HG03457 (cell line): ENCODE data around the gene ALKBH1.
"Not testable (repeated sequence)": the region's sequence is repeated elsewhere in the genome, so short reads cannot be mapped to it uniquely, and the experiment has no call there.

ENCODE experiments used
- ATAC-seq: cut with Tn5 transposase; IDR thresholded peaks from one replicate; pipeline ENCODE4 v1.9.1; 2021; ENCODE audit warnings: moderate number of reproducible peaks; ENCODE audit not compliant: unreplicated experiment

ALKBH1 gene

DNA sequence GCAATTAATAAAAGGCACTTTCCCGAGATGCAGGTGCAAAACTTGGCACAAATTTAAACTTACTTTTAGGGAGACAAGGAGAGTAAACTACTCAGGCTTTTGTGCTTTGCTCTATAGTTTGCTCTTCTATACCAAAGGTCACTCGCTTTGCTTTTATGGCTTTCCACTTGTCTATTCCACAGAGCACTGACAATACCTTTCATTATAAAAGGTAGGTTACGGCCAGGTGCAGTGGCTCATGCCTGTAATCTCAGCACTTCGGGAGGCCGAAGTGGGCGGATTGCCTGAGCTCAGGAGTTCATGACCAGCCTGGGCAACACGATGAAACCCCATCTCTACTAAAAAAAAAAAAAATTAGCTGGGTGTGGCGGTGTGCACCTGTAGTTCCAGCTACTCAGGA lies 32.9 kb downstream of the ALKBH1 start:
- ATAC-seq = no peak

DNA sequence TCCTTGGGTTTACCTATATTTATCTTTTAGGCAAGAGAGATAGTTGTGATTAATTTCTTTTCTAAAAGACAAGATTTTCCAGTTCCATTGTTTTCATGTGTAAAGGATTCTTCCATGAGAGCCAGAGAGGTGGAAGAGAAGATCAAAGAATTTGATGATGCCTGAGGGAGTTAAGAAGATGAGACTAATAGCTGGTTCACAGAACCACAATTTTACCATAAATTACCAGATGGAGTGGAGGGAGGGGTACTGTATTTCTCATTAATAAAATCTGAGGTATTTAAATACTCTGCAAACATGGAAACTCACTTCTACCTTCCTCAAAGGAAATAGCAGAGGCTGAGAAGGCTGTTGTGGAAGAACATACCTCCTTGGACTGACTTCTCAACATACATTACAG lies 34.6 kb downstream of the ALKBH1 start:
- no peak for ATAC-seq

DNA sequence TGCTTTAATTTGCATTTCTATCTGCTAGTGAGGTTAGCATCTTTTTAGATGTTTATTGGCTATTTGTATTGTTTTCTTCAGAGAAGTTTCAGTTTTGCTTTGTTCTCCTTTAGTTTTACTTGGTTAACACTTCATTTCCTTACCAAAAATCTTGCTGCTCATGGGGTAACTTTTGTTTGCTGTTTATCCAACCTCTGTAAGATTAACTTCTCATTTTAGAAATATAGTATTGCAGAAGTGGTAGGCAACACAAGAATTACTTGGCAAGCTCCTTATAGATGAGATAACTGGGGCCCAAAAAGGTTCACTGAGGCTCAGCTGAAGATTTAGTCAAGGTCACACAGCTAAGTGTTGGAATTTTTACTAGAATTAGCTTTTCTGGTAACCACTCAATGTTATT lies 40.5 kb downstream of the ALKBH1 start:
- no peak for ATAC-seq

DNA sequence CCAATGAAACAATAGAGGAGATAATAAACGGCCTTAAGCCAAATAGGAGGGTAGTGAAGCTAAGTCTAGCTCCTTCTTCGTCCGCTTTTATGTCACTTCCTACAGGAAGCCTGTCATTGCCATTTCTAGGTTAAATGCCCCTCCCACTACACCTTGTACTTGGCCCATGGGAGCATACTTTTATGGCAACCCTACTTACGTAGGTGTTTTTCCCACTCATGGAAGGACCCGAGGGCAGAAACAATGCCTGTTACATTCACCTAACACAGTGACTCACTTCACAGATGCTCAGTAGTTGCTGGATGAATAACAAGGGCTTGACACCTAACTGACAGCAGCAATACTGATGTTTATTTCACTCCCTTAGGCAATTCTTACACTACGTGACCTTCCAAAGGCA lies 44.5 kb downstream of the ALKBH1 start:
- no peak for ATAC-seq

DNA sequence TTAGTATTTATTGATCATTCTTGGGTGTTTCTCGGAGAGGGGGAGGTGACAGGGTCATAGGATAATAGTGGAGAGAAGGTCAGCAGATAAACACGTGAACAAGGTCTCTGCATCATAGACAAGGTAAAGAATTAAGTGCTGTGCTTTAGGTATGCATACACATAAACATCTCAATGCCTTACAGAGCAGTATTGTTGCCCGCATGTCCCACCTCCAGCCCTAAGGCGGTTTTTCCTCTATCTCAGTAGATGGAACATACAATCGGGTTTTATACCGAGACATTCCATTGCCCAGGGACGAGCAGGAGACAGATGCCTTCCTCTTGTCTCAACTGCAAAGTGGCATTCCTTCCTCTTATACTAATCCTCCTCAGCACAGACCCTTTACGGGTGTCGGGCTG lies 46.3 kb downstream of the ALKBH1 start:
- not testable (repeated sequence) for ATAC-seq

DNA sequence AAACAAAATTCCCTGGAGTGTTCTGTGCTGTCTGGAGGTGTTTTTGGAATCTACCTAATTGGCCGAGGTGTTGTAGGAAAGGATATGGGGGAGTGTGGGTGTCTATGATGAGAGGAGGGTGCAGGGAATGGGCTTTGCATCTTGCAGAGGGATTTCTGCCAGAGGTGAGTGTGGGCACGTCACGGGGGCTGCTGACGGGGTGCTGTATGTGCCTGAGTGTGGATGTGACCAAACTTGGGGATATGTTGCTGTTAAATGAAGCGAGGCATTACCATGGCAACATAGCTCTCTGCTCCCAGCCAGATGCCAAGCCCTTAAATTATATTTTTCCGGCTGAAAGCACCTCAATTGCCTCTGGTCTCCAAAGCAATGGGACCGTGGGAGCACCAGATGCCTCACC lies 47.1 kb downstream of the ALKBH1 start:
- no peak for ATAC-seq

DNA sequence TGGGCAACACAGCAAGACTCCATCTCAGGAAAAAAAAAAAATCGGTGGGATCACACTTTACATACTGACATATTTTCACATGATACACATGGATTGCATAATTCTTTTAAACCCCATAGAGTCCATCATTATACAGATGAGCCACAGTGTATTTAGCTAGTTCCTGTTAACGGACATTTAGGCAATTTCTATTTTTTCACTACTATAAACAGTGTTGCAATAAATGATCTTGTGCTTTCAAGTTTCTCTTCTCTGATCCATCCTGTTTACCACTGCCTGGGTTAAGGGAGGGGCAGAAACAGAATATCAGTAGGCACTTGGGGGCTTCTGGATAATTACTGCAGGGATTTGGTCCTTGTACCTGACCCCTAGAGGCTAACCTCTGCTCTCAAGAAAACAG lies 48.0 kb downstream of the ALKBH1 start:
- no peak for ATAC-seq

DNA sequence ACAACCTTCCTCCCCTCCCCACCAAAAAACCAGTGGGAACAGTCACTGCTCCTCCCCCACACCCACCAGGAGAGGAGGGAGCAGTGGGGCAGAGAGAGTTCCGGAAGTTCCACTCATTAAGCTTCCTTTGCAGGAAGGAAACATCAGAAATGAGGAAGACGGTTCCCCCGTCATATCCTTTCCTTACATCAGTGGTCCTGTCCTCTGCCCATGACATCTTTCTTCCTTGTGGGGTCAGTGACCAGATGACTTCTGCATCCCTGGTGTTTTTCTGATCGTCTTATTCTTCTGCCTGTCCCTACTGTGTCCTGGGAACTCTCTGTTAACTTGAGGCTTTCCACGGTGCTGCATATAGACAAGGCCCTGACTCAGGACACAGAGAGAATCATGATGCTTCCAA lies 50.5 kb downstream of the ALKBH1 start:
- ATAC-seq = no peak

DNA sequence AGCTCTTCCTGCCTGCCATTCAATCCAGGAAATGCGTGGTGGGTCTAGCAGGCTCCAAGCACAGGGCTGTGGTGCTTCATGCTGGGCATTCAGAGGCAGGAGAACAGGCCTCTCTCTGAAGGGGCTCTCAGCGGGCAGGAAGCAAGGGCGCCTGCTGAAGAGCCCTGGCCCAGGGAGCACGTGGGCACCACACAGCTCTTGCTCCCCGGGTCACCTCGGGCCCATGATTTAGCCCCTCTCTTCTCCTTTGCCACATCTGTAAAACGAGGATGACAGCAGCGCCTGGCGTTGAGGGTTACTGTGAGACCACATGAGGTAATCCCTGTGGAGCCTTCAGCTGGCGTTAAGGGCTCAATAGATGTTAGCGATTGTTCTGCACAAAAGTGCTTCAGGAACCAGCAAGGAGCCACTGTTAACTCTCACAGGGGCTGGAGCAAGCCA lies 53.8 kb downstream of the ALKBH1 start:
- ATAC-seq = no peak

DNA sequence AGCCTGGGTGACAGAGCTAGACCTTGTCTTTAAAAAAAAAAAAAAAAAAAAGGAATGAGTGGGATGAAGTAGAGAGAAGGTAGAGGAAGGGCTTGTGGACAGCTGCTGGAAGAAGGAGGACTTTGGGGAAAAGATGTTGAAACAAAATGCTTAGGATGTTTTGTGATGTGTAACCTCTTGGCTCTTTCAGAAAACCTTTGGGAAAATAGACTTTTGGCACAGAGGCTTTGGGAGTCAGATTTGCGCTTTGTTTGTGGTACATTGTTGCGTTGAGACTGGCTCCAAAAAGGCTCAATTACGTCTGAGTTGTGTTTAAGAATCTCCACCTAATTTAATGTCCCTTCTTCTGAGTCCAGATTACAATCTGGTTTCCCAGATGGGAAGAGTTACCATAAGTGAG lies 58.5 kb downstream of the ALKBH1 start:
- no peak for ATAC-seq

DNA sequence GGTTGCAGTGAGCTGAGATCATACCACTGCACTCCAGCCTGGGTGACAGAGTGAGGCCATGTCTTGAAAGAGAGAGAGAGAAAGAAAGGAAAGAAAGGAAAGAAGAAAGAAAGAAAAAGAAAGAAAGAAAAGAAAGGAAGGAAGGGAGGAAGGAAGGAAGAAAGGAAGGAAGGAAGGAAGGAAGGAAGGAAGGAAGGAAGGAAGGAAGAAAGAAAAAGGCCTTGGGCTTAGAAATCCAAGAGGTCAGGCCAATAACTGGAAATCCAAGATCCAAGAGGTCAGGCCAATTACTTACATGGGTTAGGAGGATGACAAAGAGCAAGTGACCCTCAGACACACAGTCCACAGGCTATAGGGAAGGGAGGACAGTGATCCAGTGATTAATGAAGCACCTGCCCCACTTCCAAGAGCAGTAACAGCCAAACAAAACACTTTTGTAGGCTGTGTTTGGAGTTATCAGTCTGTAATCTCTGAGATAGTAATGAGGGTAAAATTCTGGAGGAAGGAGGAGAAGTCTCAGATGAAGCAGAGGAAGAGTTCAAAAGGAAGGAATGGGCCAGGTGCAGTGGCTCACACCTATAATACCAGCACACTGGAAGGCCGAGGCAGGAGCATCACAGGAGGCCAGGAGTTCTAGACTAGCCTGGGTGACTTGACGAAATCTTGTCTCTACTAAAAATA lies 59.2 kb downstream of the ALKBH1 start:
- ATAC-seq = no peak

DNA sequence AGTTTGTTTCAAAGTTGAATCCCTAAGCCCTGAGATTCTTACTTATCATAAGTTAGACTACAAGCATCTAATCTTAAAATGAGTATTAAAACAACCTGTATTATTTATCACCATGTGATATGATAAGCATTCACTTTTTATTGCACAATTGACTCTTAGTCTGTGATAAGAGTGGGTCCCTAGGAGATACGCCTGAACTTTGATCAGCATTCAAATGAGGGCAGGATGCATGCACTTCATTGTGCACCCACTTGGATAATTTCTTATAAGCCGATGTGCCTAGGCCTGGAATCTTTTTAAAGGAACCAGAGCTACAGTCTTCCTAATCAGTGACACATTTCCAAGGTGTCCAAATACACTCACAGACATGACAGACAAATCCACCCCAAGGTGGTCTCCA lies 60.0 kb downstream of the ALKBH1 start:
- ATAC-seq = no peak

DNA sequence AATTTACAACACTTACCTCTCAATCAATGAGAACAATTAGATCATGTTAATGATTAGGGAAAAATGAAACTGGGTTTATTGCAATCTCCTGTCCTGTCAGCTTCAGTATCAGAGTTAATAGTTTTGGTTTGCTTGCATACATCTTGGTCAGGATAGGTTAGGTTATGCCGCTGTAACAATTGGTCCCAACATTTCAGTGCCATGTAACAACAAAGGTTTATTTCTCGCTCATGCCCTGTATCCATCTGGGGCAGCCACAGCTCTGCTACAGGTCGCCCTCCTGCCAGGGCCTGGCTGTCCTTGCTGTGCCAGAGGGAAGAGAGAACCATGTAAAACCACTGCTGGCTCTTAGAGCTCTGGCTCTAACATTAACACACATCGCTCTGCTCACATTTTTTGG lies 60.9 kb downstream of the ALKBH1 start:
- no peak for ATAC-seq

DNA sequence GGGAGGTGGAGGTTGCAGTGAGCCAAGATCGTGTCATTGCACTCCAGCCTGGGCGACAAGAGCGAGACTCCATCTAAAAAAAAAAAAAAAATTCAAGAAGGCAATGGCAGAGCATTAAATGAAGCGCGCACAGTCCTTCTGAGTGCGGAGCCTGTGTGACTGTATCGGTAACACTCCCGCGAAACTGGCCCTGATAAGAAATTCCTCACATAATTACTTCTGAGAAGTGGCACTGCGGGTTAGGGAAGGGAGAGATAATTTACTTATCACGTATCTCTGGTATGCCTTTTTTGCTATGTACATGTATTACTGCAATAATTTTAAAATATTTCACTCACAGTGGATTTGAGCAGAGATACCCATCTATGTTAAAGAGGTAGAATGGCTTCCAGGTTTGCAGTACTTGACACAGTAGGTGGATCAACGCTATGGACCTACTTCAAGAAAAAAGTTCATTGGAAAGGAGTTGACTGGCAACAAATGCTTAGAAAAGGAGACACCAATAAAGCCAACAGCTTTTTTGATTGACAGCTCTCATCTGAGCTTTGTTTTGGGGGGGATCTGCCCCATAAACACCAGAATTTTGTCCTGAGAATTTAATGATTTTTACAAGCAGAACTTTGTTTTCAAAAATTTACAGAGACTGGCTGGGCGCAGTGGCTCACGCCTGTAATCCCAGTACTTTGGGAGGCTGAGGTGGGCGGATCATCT lies 62.1 kb downstream of the ALKBH1 start:
- ATAC-seq = no peak

DNA sequence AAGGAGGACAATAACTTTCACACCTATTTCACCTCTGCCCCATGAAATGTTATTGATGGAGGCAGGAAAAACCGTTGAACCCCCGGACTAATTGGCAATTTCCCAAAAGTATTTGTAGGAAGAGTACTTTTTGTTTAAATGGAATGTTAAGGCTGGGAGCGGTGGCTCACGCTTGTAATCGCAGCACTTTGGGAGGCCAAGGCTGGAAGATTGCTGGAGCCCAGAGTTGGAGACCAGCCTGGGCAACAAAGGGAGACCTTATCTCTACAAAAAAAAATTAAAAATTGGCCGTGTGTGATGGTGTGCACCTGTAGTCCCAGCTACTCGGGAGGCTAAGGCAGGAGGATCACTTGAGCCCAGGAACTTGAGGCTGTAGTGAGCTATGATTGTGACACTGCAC lies 65.4 kb downstream of the ALKBH1 start:
- ATAC-seq = no peak

DNA sequence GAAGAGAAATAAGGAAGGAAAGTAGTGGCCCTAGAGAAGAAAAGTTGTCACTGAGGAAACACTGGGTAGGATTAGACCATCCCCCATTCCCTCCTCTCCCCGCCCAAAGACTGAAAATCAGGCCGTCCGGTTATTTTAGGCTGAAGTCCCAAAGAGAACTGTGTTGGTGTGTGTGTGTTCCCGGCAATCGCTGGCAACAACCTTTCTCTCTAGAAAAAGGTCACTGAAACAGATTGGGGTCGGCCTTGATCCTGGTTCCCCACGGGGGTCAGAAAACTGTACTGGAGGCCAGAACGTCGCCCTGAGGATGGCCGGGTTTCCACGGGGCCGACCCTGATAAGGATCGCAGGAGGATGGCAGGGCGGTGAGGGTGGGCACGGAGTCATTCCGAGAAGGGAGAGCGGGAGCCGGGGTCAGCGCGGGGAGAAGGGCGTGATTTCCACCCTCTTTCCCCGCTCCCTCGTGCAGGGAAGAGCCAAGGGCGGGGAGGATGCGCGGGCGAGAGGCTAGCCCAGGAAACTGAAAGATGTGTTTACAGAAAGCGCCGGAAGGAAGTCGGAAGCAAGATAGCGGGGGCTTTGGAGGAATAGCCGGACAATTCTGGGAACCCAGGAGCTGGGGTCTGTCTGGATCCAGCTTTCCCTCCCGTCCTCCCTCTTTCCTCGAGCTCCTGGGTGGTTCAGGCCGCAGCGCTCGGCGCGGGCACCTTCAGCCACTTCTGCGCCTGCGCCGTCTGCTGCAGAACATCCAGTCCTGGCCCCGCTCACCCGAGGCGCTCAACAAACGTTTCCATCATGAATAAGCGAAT lies 66.1 kb downstream of the ALKBH1 start:
- ATAC-seq = no peak

DNA sequence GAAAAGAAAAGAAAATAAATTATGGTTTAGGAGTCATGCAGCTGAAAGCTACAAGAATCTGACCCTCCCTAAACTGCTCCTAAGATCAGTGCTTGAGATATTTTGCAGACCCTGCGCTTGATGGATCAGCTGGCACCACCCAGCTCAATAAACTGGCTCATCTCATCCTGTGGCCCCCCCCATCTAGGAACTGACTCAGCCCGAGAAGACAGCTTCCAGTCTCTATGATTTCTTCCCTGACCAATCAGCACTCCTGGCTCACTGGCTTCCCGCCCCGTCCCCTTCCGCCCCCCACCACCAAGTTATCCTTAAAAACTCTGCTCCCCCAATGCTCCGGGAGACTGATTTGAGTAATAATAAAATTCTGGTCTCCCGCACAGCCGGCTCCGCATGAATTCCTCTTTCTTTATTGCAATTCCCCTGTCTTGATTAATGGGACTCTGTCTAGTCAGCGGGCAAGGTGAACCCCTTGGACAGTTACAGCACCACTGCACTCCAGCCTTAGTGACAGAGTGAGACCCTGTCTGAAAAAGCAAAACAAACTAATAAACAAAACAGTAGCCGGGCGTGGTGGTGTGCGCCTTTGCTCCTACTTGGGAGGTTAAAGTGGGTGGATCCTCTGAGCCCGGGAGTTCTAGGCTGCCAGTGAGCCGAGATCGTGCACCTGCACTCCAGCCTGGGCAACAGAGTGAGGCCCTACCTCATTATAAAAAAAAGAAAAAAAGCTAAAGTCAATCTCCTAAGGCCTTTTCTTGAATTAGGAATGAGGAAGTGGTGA lies 66.9 kb downstream of the ALKBH1 start:
- no peak for ATAC-seq

DNA sequence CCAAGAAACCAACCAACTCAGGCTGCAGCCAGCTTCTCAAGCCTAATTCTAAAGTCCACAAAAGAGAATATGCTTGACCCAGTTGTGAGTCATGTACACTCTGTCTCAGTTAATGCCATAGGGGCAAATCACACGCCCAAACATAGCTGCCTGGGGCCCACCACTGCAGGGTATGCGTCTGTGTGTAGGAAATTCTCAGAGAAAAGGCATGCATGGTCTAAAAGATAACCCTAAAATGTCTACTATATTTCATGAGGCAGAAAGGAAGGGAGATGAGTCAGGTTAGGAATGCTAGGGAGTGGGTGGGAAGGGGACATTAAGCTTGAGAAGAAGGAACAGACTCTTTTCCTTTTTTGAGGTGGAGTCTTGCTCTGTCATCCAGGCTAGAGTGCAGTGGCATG lies 69.1 kb downstream of the ALKBH1 start:
- ATAC-seq = no peak

DNA sequence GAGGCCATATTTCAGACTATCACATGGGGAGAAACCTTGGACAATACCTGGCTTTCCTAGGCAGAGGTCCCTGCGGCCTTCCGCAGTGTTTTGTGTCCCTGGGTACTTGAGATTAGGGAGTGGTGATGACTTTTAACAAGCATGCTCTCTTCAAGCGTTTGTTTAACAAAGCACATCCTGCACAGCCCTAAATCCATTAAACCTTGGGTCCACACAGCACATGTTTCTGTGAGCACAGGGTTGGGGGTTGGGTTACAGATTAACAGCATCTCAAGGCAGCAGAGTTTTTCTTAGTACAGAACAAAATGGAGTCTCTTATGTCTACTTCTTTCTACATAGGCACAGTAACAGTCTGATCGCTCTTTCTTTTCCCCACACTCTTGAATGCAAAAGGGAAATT lies 72.0 kb downstream of the ALKBH1 start:
- not testable (repeated sequence) for ATAC-seq

DNA sequence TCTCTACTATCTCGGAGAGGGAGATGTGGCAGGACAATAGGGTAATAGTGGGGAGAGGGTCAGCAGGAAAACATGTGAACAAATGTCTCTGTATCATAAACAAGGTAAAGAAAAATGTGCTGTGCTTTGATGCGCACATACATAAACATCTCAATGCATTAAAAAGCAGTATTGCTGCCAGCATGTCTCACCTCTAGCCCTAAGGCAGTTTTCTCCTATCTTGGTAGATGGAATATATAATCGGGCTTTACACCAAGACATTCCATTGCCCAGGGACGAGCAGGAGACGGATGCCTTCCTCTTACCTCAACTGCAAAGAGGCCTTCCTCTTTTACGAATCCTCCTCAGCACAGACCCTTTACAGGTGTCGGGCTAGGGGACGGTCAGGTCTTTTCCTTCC lies 72.4 kb downstream of the ALKBH1 start:
- ATAC-seq = not testable (repeated sequence)

DNA sequence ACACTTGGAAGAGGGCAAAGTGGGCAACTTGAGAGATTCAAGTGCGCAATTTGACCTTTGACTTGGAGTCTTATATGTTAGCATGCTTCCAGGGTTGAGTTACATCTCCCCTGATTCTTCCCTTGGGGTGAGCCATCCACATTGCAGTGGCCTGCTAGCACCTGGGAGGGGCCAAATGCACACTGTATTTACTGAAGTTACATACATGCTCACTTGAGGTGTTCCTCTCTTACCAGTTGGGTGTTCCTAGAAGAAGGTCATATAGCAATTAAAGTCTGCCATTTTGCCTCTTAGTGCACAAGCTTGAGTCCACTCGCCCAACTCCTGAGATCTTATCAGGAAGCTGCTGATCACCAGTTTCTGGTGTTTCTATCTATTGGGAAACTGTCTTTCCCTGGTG lies 77.7 kb downstream of the ALKBH1 start:
- ATAC-seq = no peak
